Endothelial cell of umbilical vein (primary cell): ENCODE data around the gene AIG1. TPM values are rescaled to one million over a fixed set of nuclear protein-coding genes. Genes with fewer than 3 reads are reported as not detected.

Source experiments
- BruUV-seq: library from RNA; stranded (reverse); fragments of 400-500 nt; replicated peaks from 2 replicates; lab custom pipeline; 2021; lab: Mats Ljungman, UMichigan
- CTCF ChIA-PET: fragments of 300-600, 350-600 bp; sonication (Branson Sonifier 250); formaldehyde crosslinking; loops from one replicate; lab custom pipeline; 2021; ENCODE audit warnings: antibody characterized with exemption, inconsistent platforms; lab: Charles Lee
- POLR2A ChIA-PET: fragments of 300-600, 350-600 bp; sonication (Branson Sonifier 250); formaldehyde crosslinking; loops from one replicate; lab custom pipeline; 2021; ENCODE audit warnings: antibody characterized with exemption, inconsistent platforms; lab: Charles Lee
- DNase-seq: peaks from one replicate; pipeline ENCODE4 v3.0.0-alpha.2; 2011; ENCODE audit warnings: low read depth, low spot score
- FAIRE-seq: peaks from 2 replicates; lab custom pipeline; 2011; peaks lifted over from hg19 to GRCh38; lab: Jason Lieb, UNC
- H2AFZ ChIP-seq: 2 replicates; pipeline ENCODE4 v1.6.0; 2012; ENCODE audit warnings: low read depth, low read length, control low read depth, inconsistent platforms
- H3K27ac ChIP-seq: 2 replicates; pipeline ENCODE4 v1.5.1; 2011; ENCODE audit warnings: low read depth, mild to moderate bottlenecking, control low read depth, low read length, moderate library complexity; ENCODE audit not compliant: insufficient read depth
- H3K27me3 ChIP-seq, 2 experiments: 2 replicates each; pipeline versions ENCODE4 v1.6.0 to v1.6.1; 2011; ENCODE audit warnings: low read length in 2 of 2, mixed read lengths in 1 of 2; ENCODE audit not compliant: control insufficient read depth in 2 of 2, insufficient read depth in 2 of 2
- H3K36me3 ChIP-seq, 2 experiments: 2 replicates in 1 of 2; 3 replicates in 1 of 2; pipeline ENCODE4 v1.5.1; 2011; ENCODE audit warnings: low read length in 2 of 2, mild to moderate bottlenecking in 1 of 2, moderate library complexity in 1 of 2; ENCODE audit not compliant: control insufficient read depth in 2 of 2, insufficient read depth in 2 of 2; ENCODE audit errors: extremely low read depth in 1 of 2
- H3K4me1 ChIP-seq: 3 replicates; pipeline ENCODE4 v1.5.1; 2011; ENCODE audit warnings: mild to moderate bottlenecking, low read length; ENCODE audit not compliant: control insufficient read depth, insufficient read depth; ENCODE audit errors: extremely low read depth
- H3K4me2 ChIP-seq: 2 replicates; pipeline ENCODE4 v1.6.1; 2011; ENCODE audit warnings: low read length, control low read depth, mixed read lengths; ENCODE audit not compliant: insufficient read depth
- H3K4me3 ChIP-seq, 3 experiments: fragments of 200-600 bp in 1 of 3; sonication (generic), shearing (Covaris generic) in 1 of 3; replicated peaks in 1 of 3; 2 replicates each; pipeline ENCODE4 v1.5.1; 2011 to 2016; ENCODE audit warnings: control low read depth in 3 of 3, low read length in 3 of 3, mild to moderate bottlenecking in 2 of 3, inconsistent platforms in 1 of 3, low read depth in 1 of 3, moderate library complexity in 1 of 3; ENCODE audit not compliant: insufficient read depth in 1 of 3
- H3K79me2 ChIP-seq: 2 replicates; pipeline ENCODE4 v1.6.0; 2012; ENCODE audit warnings: low read length, inconsistent platforms; ENCODE audit not compliant: control insufficient read depth, insufficient read depth
- H3K9ac ChIP-seq: replicated peaks from 2 replicates; pipeline ENCODE3; 2011; ENCODE audit warnings: low read length, control low read depth; ENCODE audit not compliant: insufficient read depth; ENCODE audit errors: extremely low read depth
- H3K9me1 ChIP-seq: replicated peaks from 3 replicates; pipeline ENCODE4 v1.6.0; 2011; ENCODE audit warnings: mild to moderate bottlenecking, low read length; ENCODE audit not compliant: control insufficient read depth, insufficient read depth; ENCODE audit errors: extremely low read depth
- H3K9me3 ChIP-seq: replicated peaks from 2 replicates; pipeline ENCODE4 v1.5.1; 2012; ENCODE audit warnings: low read length, inconsistent platforms; ENCODE audit not compliant: control insufficient read depth, insufficient read depth
- H4K20me1 ChIP-seq: replicated peaks from 2 replicates; pipeline ENCODE3; 2011; ENCODE audit warnings: mild to moderate bottlenecking, low read length; ENCODE audit not compliant: control insufficient read depth, insufficient read depth; ENCODE audit errors: extremely low read depth
- EZH2 ChIP-seq: IDR thresholded peaks from 2 replicates; pipeline ENCODE4 v1.6.1; 2012; ENCODE audit warnings: borderline replicate concordance, low read depth, mild to moderate bottlenecking, moderate library complexity, low read length, inconsistent platforms; ENCODE audit not compliant: severe bottlenecking
- FOS ChIP-seq: IDR thresholded peaks from 2 replicates; pipeline ENCODE4 v1.6.1; 2011; ENCODE audit warnings: mild to moderate bottlenecking, low read length, moderate library complexity, borderline replicate concordance; ENCODE audit not compliant: insufficient read depth
- GATA2 ChIP-seq: IDR thresholded peaks from 2 replicates; pipeline ENCODE4 v1.7.0; 2011; ENCODE audit warnings: low read depth, mild to moderate bottlenecking, moderate library complexity, mixed read lengths, low read length; ENCODE audit not compliant: insufficient read length, insufficient read depth
- JUN ChIP-seq: IDR thresholded peaks from 2 replicates; pipeline ENCODE4 v1.6.1; 2011; ENCODE audit warnings: borderline replicate concordance, low read depth; ENCODE audit not compliant: insufficient read length, insufficient read depth
- MYC ChIP-seq: IDR thresholded peaks from one replicate; pipeline ENCODE4 v1.6.1; 2011; ENCODE audit warnings: mild to moderate bottlenecking, low read depth, low read length
- POLR2A ChIP-seq: IDR thresholded peaks from 2 replicates; pipeline ENCODE4 v1.6.1; 2012; ENCODE audit warnings: low read depth, mild to moderate bottlenecking, control low read depth, low read length
- POLR2AphosphoS5 ChIP-seq: IDR thresholded peaks from 2 replicates; pipeline ENCODE4 v1.6.1; 2012; ENCODE audit warnings: low read depth, mild to moderate bottlenecking, control low read depth, low read length, moderate library complexity; ENCODE audit not compliant: insufficient read depth
- dilution Hi-C: fragments of 300-500 bp; cut with MboI; formaldehyde crosslinking; loops from one replicate; pipeline ENCODE4 v1.15.0; 2019; ENCODE audit warnings: low sequenced_read_pairs; ENCODE audit not compliant: extremely low pct_ligation_motif_present
- intact Hi-C: fragments of 100-400 bp; cut with micrococcal nuclease; formaldehyde crosslinking; loops from one replicate; pipeline ENCODE4 v1.10.0; 2022
- polyA plus RNA-seq, 4 experiments: library from polyadenylated mRNA; depleted of rRNA in 3 of 4; stranded (reverse) in 3 of 4; unstranded in 1 of 4; fragments of >200 nt; gene quantifications; 2 replicates each; pipeline versions ENCODE4 v1.2.1 to v1.2.3, GENCODE V29; 2011 to 2012; ENCODE audit warnings: missing spikeins in 1 of 4
- total RNA-seq: library from RNA; stranded (reverse); gene quantifications from 2 replicates; pipeline ENCODE4 v1.2.3, GENCODE V29; 2021
- TF ChIP-seq, protein P1 (sequence below), 2 donors: IDR thresholded peaks; 1 replicate in 1 of 2; 2 replicates in 1 of 2; pipeline ENCODE4 v1.5.1; 2011; ENCODE audit warnings: low read length in 2 of 2, mild to moderate bottlenecking in 2 of 2, moderate library complexity in 2 of 2, control low read depth in 1 of 2, inconsistent platforms in 1 of 2, low read depth in 1 of 2; ENCODE audit not compliant: insufficient read depth in 1 of 2; ENCODE audit errors: extremely low read depth in 1 of 2
- TF ChIP-seq, protein P2 (sequence below): IDR thresholded peaks from 2 replicates; pipeline ENCODE4 v1.6.1; 2011; ENCODE audit not compliant: insufficient read depth, insufficient read length

The AIG1 gene
- total and polyA plus RNA-seq, 2 donors (not counting 3 experiments of a cell fraction or from before 2014, with no cell fraction given) = 17.7 to 22.7 TPM

DNA sequence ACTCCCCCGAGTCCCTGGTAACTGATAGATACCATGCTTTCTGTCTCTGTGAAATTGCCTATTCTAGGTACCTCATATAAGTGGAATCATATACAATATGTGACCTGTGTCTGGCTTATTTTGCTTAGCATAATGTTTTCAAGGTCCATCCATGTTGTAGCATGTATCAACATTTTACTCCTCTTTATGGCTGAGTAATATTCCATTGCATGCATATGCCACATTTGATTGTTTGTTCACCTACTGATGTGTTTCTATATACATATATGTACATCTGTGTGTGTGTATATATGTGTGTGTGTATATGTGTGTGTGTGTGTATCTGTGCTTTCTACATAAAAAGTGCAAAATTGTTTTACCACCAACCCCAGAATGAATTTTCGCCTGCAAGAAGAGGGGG lies 270.7 kb downstream of the AIG1 start:
- H3K79me2 ChIP-seq = no peaks in the 10 kb centered on the region
- BruUV-seq = no TSS peak
- dilution Hi-C loops = no loop called here
- FAIRE-seq = no peak
- H3K4me2 ChIP-seq = no peak overlapping the region
- no peak overlapping the region for H3K27ac ChIP-seq
- no peak for DNase-seq
- H3K9ac ChIP-seq = no peak overlapping the region
- H3K4me1 ChIP-seq = no peaks in the 10 kb centered on the region
- POLR2A ChIA-PET = no interaction called here
- CTCF ChIA-PET = no interaction called here
- intact Hi-C loops = loop anchor here (10.0 kb wide), 1 partner anchor 767 kb away; no protein-coding TSS in a partner anchor
- no peak overlapping the region for H2AFZ ChIP-seq
- no peak for TF ChIP-seq JUN
- no peak for TF ChIP-seq EZH2
- no peak for TF ChIP-seq POLR2AphosphoS5
- no peak for TF ChIP-seq GATA2
- no peak for TF ChIP-seq POLR2A
- H3K9me3 ChIP-seq = no peaks in the 10 kb centered on the region
- H3K36me3 ChIP-seq = no peaks in the 10 kb centered on the region
- H4K20me1 ChIP-seq = no peaks in the 10 kb centered on the region
- H3K9me1 ChIP-seq = no peaks in the 10 kb centered on the region
- no peaks in the 10 kb centered on the region for H3K27me3 ChIP-seq
- H3K4me3 ChIP-seq = no peak overlapping the region

DNA sequence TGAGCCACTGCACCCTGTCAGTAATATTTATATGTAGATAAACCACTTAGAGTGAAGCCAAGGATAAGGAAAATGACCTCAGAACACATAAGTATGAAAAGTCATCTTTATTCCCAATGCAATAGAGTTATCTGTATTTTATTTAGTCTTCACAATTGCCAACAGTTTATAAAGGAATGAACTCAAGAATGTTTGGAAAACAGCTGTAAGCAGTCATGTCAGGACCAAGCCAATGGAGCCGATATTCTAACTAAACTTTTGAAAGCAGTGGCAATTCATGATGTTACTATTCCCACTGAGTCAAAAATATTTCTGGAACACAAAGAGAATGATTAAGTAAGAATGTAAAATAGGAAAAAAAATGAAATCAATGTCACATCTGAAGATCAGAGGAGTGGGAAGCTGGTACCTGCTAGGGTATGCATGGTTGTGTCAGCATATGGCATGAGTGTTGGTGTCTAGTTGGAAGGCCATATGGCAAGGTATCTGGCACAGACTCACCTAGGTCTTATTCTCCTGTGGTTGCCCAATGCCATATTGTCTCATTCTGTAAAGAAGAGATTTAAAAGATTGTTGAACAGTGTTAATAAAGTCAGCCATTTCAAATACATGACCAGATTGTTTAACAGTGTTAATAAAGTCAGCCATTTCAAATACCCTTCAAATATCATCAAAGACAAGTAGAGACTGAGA lies 271.6 kb downstream of the AIG1 start:
- H3K36me3 ChIP-seq = no peaks in the 10 kb centered on the region
- ChIA-PET CTCF (interaction anchor here (1.2 kb wide), 1 partner anchor 8 kb away, joined by 3 read pairs; no protein-coding TSS in a partner anchor), POLR2A (no interaction called here)
- intact Hi-C loops (loop anchor here (10.0 kb wide), 1 partner anchor 767 kb away; no protein-coding TSS in a partner anchor), dilution Hi-C loops (no loop called here)
- DNase-seq = no peak
- H3K4me3 ChIP-seq = no peak overlapping the region
- no peaks in the 10 kb centered on the region for H3K27me3 ChIP-seq
- no peaks in the 10 kb centered on the region for H3K79me2 ChIP-seq
- H3K4me2 ChIP-seq = no peak overlapping the region
- no peaks in the 10 kb centered on the region for H3K4me1 ChIP-seq
- H2AFZ ChIP-seq = no peak overlapping the region
- H4K20me1 ChIP-seq = no peaks in the 10 kb centered on the region
- no peaks in the 10 kb centered on the region for H3K9me1 ChIP-seq
- FAIRE-seq = no peak
- BruUV-seq = no TSS peak
- no peak overlapping the region for H3K9ac ChIP-seq
- H3K9me3 ChIP-seq = no peaks in the 10 kb centered on the region
- TF ChIP-seq EZH2 = no peak
- no peak for TF ChIP-seq POLR2AphosphoS5
- no peak for TF ChIP-seq POLR2A
- no peak for TF ChIP-seq MYC
- no peak for TF ChIP-seq JUN
- TF ChIP-seq, protein P1, sequence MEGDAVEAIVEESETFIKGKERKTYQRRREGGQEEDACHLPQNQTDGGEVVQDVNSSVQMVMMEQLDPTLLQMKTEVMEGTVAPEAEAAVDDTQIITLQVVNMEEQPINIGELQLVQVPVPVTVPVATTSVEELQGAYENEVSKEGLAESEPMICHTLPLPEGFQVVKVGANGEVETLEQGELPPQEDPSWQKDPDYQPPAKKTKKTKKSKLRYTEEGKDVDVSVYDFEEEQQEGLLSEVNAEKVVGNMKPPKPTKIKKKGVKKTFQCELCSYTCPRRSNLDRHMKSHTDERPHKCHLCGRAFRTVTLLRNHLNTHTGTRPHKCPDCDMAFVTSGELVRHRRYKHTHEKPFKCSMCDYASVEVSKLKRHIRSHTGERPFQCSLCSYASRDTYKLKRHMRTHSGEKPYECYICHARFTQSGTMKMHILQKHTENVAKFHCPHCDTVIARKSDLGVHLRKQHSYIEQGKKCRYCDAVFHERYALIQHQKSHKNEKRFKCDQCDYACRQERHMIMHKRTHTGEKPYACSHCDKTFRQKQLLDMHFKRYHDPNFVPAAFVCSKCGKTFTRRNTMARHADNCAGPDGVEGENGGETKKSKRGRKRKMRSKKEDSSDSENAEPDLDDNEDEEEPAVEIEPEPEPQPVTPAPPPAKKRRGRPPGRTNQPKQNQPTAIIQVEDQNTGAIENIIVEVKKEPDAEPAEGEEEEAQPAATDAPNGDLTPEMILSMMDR (IDR thresholded peaks at IDR 0.05; ENCODE audit: extremely low read depth in 1 of 2, insufficient read depth in 1 of 2, low read depth in 1 of 2, low read length in 2 of 2) = no peak
- TF ChIP-seq, protein P2, sequence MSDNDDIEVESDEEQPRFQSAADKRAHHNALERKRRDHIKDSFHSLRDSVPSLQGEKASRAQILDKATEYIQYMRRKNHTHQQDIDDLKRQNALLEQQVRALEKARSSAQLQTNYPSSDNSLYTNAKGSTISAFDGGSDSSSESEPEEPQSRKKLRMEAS = no peak
- TF ChIP-seq GATA2 = no peak
- TF ChIP-seq FOS = no peak
- no peak overlapping the region for H3K27ac ChIP-seq
